Fibroblast of skin of scalp (primary cell): Measurements from ENCODE around the gene DBH.

Experiments
- DNase-seq: peaks from one replicate; pipeline ENCODE4 v3.0.0-alpha.2; 2013

DBH gene

DNA sequence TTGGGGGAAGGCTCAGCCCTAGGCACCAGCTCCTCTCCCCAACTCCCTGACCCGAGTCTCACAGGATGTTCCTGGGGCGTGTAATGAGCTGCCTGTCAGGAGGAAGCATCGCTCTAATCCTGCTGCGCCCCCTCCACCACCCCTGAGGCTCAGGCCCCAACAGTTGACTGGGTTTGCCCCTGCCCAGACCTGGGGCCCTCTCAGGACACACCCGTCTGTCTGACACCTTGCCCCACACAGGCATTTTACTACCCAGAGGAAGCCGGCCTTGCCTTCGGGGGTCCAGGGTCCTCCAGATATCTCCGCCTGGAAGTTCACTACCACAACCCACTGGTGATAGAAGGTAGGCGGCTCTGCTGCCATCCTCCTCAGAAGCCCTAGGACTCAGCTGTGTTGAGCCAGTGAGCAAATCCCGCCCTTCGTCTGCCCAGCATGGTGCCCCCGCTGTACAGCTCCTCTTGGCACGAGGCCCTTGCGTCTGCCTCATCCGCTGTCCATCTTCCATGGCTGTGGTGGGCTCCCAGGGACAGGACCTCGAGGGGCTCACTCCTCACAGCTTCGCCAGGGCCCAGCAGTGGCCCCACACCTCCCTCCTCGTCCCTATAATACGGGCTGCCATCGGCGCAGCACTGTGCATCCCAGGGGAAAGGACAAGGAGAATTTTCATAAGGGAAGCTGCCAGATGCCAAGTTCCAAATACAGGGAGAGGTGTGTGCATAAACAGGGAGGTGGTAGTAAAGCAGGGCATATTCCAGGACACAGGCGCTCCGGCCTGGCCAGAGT, 8.0 kb downstream of the DBH start:
- no peak for DNase-seq

DNA sequence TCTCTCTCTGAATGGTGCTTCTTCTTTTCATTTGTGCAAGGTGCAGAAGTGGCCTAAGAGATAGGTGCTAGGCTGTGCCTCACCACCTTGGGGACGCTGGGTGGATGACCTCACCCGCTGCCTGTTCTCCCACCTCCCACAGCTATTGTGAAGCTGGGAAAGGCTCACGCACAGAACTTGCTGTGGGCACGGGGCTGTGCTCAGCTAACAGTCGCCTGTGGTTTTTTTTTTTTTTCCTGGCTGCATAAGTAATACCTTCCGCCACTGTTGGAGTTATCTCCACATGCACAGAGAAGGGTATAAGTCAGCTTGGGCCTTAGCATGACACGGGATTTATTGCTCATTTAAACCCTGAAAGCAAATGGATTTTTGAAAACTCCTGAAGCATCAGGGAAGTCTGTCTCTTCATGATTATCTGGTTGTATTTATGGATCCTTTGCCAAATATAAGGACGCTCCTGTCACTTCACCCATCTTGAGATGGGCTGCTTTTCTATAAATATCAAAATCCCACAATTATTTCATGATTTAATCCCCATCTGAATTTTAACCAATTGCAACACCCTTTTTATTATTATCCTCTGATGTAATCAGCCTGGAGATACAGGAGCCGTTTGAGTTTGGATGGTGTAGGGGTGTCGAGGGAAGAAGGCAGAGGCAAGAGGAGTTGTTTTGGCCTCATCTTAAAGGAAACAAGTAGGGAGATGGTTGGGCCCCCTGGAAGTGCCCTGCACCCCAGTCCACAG, 9.0 kb downstream of the DBH start:
- no peak for DNase-seq

DNA sequence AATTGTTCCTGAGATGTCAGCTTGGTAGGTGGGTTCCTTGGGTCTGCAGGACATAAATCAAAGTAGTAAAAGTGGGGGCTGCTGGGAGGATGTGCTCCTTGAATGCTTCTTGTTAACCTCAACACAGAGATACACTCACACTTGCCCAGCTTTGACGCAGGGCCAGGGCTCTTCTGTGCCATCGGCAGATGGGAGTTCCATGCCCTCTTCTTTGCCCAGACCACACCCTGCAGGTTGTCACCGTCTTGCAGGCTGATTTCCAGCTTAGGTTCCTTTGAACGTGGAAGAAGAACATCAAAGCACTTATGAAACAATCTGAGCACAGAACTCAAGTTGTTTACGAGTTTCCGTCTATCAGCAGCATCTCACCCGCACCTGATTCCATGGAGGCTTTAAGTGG, 11.0 kb downstream of the DBH start:
- no peak for DNase-seq

DNA sequence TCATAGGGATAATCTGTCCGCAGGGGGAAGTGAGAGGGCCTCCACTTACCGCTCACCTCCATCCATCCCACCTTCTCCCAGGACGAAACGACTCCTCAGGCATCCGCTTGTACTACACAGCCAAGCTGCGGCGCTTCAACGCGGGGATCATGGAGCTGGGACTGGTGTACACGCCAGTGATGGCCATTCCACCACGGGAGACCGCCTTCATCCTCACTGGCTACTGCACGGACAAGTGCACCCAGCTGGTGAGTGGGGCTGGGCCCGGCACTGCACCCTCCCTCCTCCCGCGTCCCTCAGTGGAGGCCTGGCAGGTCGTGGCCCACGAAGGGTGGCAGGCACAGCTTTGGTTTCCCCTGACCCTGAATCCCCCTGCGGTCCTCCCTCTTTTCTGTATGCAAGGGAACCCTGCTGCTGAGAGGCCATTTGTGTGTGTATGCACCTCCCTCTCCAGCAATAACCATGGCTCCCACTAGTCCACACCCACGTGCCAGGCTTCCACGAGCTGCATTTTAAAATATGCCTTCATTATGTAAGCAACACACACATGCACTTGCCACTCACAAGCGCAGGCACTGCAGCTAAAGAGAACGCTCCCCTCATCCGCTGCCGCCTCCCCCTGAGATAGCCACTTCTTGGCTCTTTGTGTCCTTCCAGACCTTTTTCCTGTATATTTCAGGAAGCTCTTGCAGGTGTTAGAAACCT, 11.8 kb downstream of the DBH start:
- no peak for DNase-seq

DNA sequence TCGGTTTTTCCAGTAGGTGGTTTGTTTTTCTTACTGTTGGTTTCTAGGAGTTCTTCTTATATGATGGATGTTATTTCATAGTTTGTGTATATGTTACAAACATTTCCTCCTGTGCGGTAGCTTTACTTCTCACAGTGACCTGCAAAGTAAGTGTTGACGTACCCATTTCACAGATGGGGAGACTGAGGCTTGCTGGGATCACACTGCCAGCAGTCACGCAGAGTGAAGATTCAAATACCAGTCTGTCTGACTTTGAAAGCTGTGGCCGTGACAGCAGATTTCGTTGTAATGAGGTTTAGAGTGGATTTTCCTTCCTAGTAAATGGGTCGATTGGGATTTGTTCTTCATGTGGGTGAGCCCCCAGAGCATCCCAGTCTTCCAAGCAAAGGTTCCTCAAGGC, 13.0 kb downstream of the DBH start:
- DNase-seq, result no peak

DNA sequence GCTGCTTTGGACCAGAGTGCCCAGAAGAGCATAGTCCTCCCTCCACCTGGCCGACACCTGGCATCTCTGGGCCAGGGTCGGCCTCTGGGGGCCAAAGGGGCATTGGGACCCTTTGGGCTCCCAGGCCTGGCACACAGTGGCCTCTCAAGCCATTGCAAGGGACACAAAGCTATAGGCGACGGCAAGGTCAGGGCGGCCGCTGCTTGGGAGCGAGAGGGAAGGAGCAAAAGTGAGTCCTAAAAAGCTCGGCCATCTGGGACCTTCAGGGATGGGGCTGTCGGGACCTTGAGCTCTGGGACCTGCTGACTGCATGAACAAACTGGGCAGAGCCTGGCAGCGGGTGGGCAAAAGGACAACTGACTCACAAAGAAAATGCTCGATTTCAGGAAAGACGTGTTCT, 13.9 kb downstream of the DBH start:
- no peak for DNase-seq

DNA sequence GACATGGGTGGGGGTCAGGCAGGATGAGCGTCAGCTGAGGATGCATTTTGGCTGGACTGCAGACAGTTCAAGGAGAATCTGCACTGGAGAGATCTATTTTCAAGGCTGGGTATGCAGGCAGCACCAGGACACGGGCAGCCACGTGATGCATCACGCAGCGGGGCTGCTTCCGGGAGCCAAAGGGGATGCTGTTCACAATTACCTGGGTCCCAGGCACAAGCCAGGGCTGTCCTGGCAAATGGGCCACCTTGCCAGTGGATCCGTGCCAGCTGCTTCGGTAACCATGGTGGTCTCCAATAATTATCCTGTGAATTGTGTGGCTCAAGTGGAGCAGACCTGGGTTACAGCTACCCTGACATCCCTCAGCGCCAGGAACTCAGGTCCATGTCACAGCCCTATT, 17.5 kb downstream of the DBH start:
- DNase-seq, result no peak

DNA sequence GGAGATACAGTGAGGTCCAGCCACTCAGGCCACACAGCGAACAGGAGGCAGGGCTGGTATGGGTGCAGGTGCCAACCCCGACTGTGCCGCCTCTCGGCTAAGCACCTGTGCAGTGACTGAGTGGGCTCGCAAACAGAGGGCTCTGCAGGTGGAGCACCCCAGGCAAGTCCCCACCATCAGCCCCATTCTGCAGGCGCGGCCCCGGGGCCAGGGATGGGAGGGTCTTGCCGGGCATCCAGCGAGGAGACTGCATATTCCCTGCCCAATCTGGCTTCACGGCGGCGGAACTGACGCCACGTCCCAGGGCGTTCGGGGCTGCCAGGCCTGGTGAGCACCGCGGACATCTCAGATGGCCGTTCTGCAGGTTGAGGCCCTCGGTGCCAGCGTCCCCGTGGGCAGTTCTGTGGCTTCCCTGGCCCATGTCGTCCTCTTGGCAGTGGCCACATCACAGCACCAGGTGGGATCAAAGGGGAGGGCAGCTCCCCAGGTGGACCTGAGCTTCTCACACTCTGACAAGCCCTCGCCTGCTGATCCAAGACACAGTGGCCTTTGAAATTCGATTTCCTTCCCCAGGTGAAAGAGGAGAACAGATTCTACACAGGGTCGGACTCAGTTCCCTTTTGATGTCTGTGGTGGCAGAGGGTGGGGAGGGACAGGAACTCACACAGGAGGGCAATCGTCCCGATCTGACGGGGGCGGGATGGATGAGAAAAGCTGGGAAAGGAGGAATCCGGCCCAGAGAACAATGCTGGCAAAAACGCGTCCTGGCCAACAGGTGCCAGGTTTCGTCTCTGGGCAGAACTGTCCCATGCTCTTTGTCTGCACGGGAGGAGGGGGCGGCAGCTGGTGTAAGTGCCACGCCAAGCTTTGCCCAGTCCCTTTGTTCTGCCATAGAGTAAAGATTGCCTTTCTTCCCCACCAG, 18.8 kb downstream of the DBH start:
- DNase-seq, result no peak

DNA sequence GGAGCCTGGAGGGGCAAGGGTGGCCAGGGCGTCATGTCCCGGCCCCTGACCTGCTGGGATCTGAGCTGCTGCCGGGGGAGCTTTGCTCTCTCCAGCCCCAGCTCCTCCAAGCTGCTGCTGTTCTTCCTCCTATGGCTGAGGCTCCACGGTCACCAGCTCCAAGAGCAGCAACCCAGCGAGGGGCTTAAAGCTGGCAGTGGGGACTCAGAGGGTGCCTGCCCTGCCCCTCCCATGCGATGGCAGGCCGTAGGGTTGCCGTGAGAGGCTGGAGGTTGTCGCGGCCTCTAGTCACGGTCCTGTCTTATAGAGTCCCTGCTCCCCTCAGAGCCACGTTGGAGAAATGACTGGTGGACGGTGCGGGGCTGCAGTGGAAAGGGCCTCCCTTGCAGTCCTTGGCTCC, 19.5 kb downstream of the DBH start:
- no peak for DNase-seq

DNA sequence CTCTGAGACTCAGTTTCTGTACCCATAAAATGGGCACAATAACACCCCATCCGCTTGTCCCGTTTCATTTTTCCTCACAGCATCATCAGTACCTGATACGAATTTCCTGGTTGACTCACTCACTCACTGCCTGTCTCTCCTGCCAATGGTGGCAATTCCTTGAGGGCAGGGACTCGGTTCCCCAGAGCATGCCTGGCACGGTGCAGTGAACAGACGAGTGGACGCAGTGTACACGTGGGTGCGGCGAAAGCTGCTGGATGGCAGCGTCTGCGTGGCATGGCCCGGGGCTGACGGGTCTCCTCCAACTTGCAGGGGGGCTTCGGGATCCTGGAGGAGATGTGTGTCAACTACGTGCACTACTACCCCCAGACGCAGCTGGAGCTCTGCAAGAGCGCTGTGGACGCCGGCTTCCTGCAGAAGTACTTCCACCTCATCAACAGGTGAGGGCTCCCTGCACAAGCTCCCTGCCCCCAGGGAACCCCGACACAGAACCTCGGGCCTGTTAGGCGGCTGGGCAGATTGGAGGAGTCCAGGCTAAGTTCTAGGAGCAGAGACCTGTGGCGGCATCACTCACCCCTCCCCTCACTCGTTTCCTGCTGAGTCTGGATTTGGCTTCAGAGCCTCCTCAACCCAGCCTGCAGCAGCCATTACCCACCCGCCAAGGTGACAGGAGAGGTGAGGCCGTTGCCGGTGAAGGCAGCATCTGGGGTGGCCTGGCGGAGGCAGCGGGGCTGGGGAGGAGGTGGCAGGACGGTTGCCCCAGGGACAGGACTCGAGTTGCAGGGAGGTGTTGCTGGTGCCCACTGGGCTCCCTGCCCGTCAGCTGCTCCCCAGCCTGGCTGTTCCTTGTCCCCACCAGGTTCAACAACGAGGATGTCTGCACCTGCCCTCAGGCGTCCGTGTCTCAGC, 20.3 kb downstream of the DBH start:
- no peak for DNase-seq

DNA sequence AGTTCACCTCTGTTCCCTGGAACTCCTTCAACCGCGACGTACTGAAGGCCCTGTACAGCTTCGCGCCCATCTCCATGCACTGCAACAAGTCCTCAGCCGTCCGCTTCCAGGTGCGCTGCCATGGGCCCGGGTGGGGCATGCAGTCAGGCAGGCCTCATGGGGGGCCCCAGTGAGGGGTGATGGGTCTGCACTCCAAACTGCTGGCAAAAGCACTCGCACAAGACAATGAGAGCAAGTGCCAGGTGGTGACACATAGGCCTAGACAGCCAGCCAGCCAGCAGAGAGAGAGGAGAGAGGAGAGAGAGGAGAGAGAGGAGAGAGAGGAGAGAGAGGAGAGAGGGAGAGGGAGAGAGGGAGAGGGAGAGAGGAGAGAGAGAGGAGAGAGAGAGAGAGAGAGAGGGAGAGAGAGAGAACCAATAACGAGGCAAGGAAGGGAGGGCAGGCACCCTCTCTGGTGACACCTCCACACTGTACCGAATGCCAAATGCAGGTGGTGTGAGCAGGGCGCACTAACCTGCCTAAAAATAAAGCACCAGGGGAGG, 21.0 kb downstream of the DBH start:
- no peak for DNase-seq

DNA sequence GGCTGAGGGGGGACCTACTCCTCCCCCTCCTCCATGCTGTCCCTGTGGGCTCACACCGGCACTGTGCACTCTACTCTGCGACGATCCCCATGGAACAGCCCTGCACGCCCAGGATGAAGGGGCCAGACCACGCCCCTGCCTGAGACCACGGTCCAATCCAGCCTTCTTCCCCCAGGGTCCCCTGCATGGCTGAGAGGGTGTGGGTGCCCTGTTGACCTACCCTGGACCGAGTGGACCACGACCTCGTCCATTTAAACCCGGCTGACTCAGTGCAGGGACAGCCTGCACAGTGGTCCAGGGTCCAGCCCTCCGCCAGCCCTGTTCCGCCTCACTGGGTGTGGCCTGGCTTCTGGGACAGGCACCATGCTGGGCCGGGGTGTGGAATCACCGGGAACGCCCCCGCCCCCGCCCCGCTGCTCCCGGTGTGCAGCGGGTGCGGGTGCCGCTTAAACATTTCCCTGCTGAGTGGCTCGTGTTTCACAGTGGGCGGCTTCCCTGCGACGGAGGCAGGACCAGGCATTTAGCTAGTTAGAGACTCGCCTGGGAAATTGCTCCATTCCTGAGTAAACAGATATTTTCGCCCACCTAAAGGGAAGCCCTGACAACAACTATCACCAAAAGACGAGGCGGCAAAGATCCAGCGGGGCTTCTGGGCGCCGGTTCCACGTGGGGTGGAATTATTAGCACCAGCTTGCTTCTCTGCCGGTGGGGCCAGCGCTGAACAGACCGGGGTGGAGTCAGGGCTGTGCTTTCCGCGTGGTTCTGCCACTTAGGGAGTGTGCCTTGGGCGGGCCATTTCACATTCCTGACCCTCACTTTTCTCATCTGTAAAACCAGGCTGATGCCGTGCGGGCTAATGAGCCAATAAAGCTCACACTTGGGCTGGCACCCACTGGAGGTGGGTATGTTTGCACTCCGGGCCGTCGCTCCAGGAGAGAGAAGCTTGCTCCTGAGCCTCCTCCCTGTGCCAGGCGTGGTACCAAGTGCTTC, 22.6 kb downstream of the DBH start:
- DNase-seq, result peak; percentile 29

DNA sequence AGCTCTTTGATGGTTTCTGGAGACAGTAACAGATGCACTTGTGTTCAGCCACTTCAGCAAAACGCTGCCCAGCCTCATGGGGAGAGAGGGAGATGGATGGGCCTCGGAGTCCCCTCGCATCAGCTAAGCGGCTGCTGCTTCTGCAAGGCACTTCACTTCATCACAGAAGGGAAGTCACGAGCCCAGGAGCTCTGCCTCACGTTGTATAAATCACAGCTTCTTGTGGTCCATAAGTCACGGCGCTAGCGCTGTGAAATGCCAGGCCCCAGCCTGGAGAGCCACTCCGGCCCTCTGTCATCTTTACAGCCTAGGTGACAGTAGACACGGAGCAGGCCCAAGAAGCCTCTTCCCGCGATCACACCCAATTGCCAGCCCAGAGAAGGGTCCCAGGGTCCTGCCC, 23.4 kb downstream of the DBH start:
- no peak for DNase-seq

DNA sequence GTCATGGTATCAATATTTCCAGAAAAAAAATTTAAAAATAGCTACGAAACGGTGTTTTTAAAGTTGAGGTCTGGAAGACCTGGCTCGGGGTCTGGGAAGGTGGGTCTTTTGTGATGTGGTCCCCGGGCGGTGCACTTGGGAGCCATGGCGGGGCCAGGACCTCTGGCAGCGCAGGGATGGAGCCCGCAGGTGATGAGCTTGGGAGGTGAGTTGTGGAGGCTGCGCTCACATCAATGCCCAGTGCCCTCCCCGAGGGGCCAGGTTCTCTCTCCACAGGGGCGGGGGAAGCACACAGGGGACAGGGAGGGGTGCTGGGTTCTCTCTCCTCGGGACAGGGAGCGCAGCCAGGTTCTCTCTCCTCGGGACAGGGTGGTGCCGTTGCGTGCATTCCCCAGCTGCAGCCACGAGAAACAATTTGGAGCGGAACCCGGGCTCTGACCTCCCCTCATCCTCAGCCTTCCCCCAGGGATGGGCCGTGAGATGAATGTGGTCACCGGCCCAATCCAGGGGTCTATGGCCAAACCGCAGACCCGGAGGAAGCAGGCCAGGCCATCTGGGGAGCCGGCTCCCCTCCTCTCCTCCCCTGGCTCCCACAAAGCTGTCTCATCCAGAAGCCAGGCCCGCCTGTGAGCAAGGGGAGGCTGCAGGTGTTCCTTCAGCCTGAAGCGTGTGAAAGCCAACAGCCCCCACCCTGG, 25.8 kb downstream of the DBH start:
- no peak for DNase-seq

DNA sequence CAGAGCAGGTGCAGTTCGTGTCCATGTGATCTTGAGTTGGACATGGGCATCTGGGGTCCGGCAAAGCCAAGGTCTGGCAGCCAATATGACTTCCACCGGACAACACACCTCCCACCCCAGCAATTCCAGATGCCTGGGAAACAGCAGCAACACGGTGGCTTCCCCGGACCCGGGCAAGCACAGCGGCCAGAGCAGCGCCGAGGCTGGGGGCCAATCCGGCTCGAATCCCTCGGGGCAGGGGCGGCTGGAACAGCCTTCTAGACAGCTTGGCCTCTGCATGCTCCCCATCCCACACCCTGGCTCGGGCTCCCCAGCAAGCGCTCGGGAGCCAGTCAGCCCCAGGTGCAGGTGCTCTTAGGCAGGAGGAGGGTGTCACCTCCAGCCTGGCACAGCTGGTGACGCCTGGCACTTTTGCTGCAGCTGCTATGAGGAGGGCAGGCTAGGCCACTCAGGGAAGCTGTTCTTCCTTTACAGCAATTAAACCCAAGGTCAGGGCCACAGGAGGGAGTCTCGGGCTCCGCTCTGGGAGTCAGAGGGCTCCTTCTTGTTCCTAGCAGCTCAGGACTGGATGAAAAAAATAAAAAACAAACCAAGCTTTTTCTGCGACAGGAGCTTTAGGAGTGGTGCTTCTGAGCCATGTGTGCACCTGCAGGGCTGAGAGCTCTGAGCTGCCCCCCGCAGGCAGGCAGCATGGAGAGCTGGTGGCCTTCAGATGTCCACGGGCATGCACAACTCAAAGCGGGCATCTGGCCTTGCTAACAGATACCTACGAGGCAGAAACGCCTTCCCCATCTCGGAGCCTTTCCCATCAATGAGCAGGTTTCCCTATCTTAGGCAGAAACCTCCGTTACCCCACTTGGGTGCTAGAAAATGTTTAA, 28.2 kb downstream of the DBH start:
- no peak for DNase-seq

DNA sequence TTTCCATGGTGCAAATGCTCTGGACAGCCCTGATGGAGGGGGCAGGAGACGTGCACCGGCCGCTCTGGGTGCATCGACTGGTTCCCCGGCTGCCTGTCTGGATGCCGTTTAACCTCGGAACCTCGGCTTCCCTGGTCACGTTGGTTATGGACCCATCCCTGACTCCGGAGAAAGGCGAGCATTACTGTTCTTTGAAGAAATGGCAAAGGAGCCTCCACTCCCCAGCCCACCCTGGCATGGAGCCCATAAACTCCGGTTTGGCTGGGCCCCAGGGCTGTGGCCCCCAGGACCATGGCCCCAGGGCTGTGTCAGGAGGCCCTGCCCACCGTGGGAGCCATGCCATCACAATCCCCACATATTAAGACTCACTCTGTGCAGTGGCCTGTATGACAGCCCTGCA, 28.9 kb downstream of the DBH start:
- DNase-seq, result no peak

DNA sequence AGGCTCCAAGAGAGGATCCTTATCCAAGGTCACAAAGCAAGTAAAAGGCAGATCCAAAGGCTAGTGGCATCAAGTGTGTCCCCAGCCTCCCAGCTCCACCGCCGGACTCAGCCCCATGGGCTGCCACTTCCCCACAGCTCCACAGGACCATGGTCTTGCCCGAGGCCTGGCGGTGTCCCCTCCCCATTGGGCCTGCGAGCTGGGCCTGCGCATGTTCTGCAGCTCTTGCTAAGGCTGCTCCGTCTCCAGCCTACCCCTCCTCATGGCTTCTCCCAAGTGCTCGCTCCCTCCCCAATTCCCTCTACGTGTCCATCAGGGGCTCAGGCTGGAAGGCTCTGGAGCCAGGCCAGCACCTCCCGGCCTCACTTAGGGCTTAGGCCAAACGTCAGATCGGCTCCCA, 29.4 kb downstream of the DBH start:
- DNase-seq, result no peak

DNA sequence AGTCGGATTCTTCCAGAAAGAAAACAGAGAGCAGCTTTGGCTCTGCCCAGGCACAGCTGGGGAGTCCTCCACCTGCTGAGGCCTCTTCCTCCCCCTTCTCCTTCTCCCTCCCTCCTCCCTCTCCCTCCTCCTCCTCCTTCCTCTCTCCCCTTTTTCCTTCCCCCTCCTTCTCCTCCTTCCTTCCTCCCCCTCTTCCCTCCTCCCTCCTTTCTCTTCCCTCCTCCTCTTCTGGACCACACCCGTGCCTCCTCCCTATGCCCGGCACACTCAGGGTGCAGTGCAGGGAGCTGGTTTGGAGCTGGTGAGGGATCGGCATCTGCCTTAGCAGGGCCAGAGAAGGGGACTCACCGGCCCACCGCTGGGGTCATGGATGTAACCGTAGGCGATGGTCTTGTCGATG, 30.2 kb downstream of the DBH start:
- no peak for DNase-seq
